Adrenal gland (tissue), 12 donors: Measurements from ENCODE around the gene MBNL1. TPM values are rescaled to one million over a fixed set of nuclear protein-coding genes. Genes with fewer than 3 reads are reported as not detected.

Experiments used
- DNase-seq, 7 donors: peaks; one replicate each; pipeline ENCODE4 v3.0.0-alpha.2; 2019 to 2020
- H3K27ac ChIP-seq, 5 donors: fragments of 200-600 bp; sonication (generic) in 4 of 5; 1 replicate in 3 of 5; 2 replicates in 2 of 5; pipeline versions ENCODE4 v1.5.1 to v1.8.0; 2016 to 2020; ENCODE audit warnings: mild to moderate bottlenecking in 1 of 5
- H3K27me3 ChIP-seq: fragments of 200-600 bp; 2 replicates; pipeline ENCODE4 v1.8.0; 2021
- H3K36me3 ChIP-seq, 2 donors: fragments of 200-600 bp; replicated peaks in 1 of 2; 1 replicate in 1 of 2; 2 replicates in 1 of 2; pipeline versions ENCODE4 v1.5.1 to v1.8.0; 2018 to 2022
- H3K4me1 ChIP-seq, 2 donors: fragments of 200-600 bp; replicated peaks in 1 of 2; 1 replicate in 1 of 2; 2 replicates in 1 of 2; pipeline versions ENCODE4 v1.5.1 to v1.8.0; 2018 to 2021
- H3K4me3 ChIP-seq, 4 donors: fragments of 200-600 bp; sonication (generic) in 3 of 4; one replicate each; pipeline ENCODE4 v1.5.1; 2016 to 2018
- H3K9me3 ChIP-seq, 3 donors: fragments of 200-600 bp; sonication (generic) in 1 of 3; replicated peaks in 1 of 3; 1 replicate in 2 of 3; 2 replicates in 1 of 3; pipeline versions ENCODE4 v1.5.1 to v1.8.0; 2016 to 2021
- POLR2A ChIP-seq, 2 donors: fragments of 450-650 bp; IDR thresholded peaks; one replicate each; pipeline ENCODE4 v1.6.1; 2017; ENCODE audit warnings: antibody characterized with exemption in 2 of 2, mild to moderate bottlenecking in 2 of 2, moderate library complexity in 1 of 2
- WGBS, 4 donors: extraction: QIAGEN DNeasy Blood & Tissue Kit in 2 of 4; methylation state at CpG; one replicate each; pipeline versions ENCODE4 v1.1.5 to v1.1.7; 2013 to 2017; 5-methylcytosine and 5-hydroxymethylcytosine counted together
- intact Hi-C, 2 donors: fragments of 100-400 bp; cut with DNase I; formaldehyde crosslinking; loops; one replicate each; pipeline versions ENCODE4 v1.14.1 to v1.15.0; 2022 to 2023
- polyA plus RNA-seq, 3 donors: library from polyadenylated mRNA; stranded (reverse); fragments of 200-250 nt in 2 of 3; fragments of 350-450 nt in 1 of 3; fragmentation: Illumina TruSeq in 1 of 3; extraction: RNeasy Lipid Tissue Mini Kit (QIAGEN cat#74804) in 1 of 3; gene quantifications; one replicate each; pipeline ENCODE4 v1.2.3, GENCODE V29; 2013 to 2014
- total RNA-seq, 9 donors: library from RNA; depleted of rRNA in 4 of 9; stranded (reverse); fragments of >200 nt in 4 of 9; fragments of 120-200 nt in 1 of 9; fragmentation: NEBNext Ultra II Directional in 1 of 9; extraction: Animal tissue kit (Norgen Biotek cat#: 25700) in 1 of 9; gene quantifications; one replicate each; pipeline versions ENCODE4 v1.1.0 to v1.2.4, GENCODE V29; 2013 to 2023
- TF ChIP-seq, protein P1 (sequence below), 6 experiments: fragments of 450-650 bp in 4 of 6; fragments of 200-600 bp in 2 of 6; sonication (generic) in 1 of 6; IDR thresholded peaks; 1 replicate in 5 of 6; 2 replicates in 1 of 6; pipeline versions ENCODE4 v1.5.1 to v1.8.0; 2016 to 2021; ENCODE audit warnings: antibody characterized with exemption in 6 of 6, mild to moderate bottlenecking in 2 of 6, moderate library complexity in 1 of 6
- donor health status: healthy with polysubstance abuse.
- donor health status: Bipolar disorder and iron deficiency.
- donor health status: DM: yes; HTN: yes; CAD: no.
- donor health status: DM: no; HTN: no; CAD: no.
- donor health status: DM: no; HTN: no; CAD: no.
- donor health status: DM: yes; HTN: yes; CAD: no.

MBNL1 gene
- total and polyA plus RNA-seq, 12 donors = 30.6 to 252 (median 122) TPM

- TF ChIP-seq, protein P1, sequence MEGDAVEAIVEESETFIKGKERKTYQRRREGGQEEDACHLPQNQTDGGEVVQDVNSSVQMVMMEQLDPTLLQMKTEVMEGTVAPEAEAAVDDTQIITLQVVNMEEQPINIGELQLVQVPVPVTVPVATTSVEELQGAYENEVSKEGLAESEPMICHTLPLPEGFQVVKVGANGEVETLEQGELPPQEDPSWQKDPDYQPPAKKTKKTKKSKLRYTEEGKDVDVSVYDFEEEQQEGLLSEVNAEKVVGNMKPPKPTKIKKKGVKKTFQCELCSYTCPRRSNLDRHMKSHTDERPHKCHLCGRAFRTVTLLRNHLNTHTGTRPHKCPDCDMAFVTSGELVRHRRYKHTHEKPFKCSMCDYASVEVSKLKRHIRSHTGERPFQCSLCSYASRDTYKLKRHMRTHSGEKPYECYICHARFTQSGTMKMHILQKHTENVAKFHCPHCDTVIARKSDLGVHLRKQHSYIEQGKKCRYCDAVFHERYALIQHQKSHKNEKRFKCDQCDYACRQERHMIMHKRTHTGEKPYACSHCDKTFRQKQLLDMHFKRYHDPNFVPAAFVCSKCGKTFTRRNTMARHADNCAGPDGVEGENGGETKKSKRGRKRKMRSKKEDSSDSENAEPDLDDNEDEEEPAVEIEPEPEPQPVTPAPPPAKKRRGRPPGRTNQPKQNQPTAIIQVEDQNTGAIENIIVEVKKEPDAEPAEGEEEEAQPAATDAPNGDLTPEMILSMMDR (IDR thresholded peaks at IDR 0.05) = no peak
- no peak for TF ChIP-seq POLR2A (IDR thresholded peaks at IDR 0.05)
- WGBS, 4 donors = 84 to 93% (median 90%) methylated on average over 4 of the region's 4 CpGs
- DNase-seq = no peak
- H3K9me3 ChIP-seq = no peaks in the 10 kb centered on the region
- H3K4me3 ChIP-seq = no peak overlapping the region
- H3K27ac ChIP-seq = peak overlapping the region in 1 of 5 donors; percentile 6
- H3K4me1 ChIP-seq = peaks cover 6 to 60% of the 10 kb centered on the region in 2 donors
- no peaks in the 10 kb centered on the region for H3K36me3 ChIP-seq
- H3K27me3 ChIP-seq = no peaks in the 10 kb centered on the region
- intact Hi-C loops = no loop called here
These were observed 108.4 kb downstream of the MBNL1 start for GRCh38 chr3:152377184-152377570.

GRCh38 chr3:152379415-152380042 is 110.8 kb downstream of the MBNL1 start:
- Histone ChIP-seq H3K4me3 (no peak overlapping the region), H3K27me3 (no peaks in the 10 kb centered on the region), H3K27ac (no peak overlapping the region), H3K4me1 (peaks cover 9 to 69% of the 10 kb centered on the region in 2 donors), H3K9me3 (no peaks in the 10 kb centered on the region), H3K36me3 (no peaks in the 10 kb centered on the region)
- DNase-seq = no peak
- TF ChIP-seq POLR2A (IDR thresholded peaks at IDR 0.05) = no peak
- TF ChIP-seq, protein P1 (IDR thresholded peaks at IDR 0.05) = no peak
- intact Hi-C loops = no loop called here
- WGBS, 4 donors = 84 to 97% (median 91%) methylated on average over 4 of the region's 4 CpGs

DNA sequence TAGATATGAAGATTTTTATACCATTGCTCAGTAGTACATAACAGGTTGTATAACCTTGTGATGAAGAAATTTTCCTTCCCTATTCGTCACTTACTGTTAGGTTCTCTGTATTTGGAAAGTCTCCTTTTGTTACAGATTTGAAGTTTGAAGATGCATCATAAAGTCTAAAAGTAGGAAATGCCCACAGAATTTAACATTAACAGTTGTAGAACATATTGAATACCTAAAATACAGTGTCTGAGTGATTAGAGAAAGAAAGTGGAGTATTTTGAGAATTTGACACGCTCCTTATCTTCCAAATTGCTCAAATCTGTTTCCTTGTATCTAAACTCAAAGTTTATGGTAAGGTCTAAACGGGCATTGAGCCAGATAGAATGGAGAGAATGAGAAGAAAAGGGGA is 111.3 kb downstream of the MBNL1 start:
- Histone ChIP-seq H3K27me3 (no peaks in the 10 kb centered on the region), H3K27ac (peak overlapping the region in 1 of 5 donors; percentile 9), H3K4me1 (peaks cover 9 to 71% of the 10 kb centered on the region in 2 donors), H3K9me3 (no peaks in the 10 kb centered on the region), H3K36me3 (no peaks in the 10 kb centered on the region), H3K4me3 (no peak overlapping the region)
- intact Hi-C loops = no loop called here
- no peak for TF ChIP-seq POLR2A (IDR thresholded peaks at IDR 0.05)
- TF ChIP-seq, protein P1 (IDR thresholded peaks at IDR 0.05) = no peak
- no peak for DNase-seq
- WGBS, 4 donors = 64 to 71% (median 69%) methylated on average over 3 of the region's 3 CpGs

GRCh38 chr3:152381881-152382295 is 113.2 kb downstream of the MBNL1 start:
- DNase-seq = no peak
- TF ChIP-seq, protein P1 (IDR thresholded peaks at IDR 0.05) = no peak
- TF ChIP-seq POLR2A (IDR thresholded peaks at IDR 0.05) = no peak
- intact Hi-C loops = no loop called here
- Histone ChIP-seq H3K36me3 (no peaks in the 10 kb centered on the region), H3K27ac (peak overlapping the region in 4 of 5 donors; percentile 16 to 53 (median 26)), H3K4me1 (peaks cover 10 to 81% of the 10 kb centered on the region in 2 donors), H3K27me3 (no peaks in the 10 kb centered on the region), H3K9me3 (no peaks in the 10 kb centered on the region), H3K4me3 (peak overlapping the region in 2 of 4 donors; percentile 11 to 37)
- 75 to 86% (median 82%) methylated on average over 2 of the region's 2 CpGs for WGBS, 4 donors
